ENCODE results near the gene CLVS2. TPM values are rescaled to one million over a fixed set of nuclear protein-coding genes. Genes with fewer than 3 reads are reported as not detected.

CLVS2 gene
- total and polyA plus RNA-seq, 2 experiments from 2014 or later: 0.08 to 0.66 TPM

DNA sequence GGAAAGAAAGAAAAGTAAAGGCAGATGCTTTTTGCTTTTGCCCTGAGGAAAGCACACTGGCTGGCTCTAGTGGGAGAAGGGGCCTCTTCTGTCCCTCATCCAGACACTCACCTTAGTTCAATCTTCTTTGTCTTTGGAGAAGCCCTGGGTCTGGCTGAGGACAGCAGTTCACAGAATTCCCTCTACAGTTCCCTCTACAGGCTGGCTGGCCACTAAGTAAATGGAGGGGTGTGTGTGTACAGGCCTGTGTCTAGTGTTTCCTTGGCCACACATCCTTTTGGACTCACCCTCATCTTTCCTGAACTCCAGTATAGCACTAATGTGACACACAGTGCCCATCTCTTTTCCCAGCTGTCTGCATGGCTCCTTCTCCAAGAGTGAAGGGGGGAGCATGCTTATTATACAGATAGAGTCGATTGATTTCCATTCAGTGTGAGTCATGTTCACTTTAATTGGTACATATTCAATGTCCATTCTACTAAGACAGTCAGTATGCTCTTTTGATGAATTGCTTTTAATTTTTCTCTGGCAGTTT is 26.0 kb upstream of the CLVS2 start:
- DNase-seq (ENCODE audit: low spot score): peak; percentile 25
- no peak overlapping the region; the same call in 1 of the 2 replicates for H3K27ac Mint-ChIP-seq
- no peak overlapping the region for H2AFZ ChIP-seq
- TF ChIP-seq, protein P1, sequence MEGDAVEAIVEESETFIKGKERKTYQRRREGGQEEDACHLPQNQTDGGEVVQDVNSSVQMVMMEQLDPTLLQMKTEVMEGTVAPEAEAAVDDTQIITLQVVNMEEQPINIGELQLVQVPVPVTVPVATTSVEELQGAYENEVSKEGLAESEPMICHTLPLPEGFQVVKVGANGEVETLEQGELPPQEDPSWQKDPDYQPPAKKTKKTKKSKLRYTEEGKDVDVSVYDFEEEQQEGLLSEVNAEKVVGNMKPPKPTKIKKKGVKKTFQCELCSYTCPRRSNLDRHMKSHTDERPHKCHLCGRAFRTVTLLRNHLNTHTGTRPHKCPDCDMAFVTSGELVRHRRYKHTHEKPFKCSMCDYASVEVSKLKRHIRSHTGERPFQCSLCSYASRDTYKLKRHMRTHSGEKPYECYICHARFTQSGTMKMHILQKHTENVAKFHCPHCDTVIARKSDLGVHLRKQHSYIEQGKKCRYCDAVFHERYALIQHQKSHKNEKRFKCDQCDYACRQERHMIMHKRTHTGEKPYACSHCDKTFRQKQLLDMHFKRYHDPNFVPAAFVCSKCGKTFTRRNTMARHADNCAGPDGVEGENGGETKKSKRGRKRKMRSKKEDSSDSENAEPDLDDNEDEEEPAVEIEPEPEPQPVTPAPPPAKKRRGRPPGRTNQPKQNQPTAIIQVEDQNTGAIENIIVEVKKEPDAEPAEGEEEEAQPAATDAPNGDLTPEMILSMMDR (conservative IDR thresholded peaks at IDR 0.05; ENCODE audit: low read depth in 2 of 2): peak; percentile 22 to 34; a peak in 2 of 4 replicates
- TF ChIP-seq CREB1 (CRISPR knock-in tag; IDR thresholded peaks at IDR 0.05; ENCODE audit: low read depth) (no peak), POLR2AphosphoS5 (IDR thresholded peaks at IDR 0.05; ENCODE audit: low read depth) (no peak), REST (IDR thresholded peaks at IDR 0.05; ENCODE audit: unreplicated experiment) (no peak)
- H3K4me3 Mint-ChIP-seq: no peak overlapping the region
- no peaks in the 10 kb centered on the region for H3K9me2 ChIP-seq (ENCODE audit: insufficient read depth)
- no peaks in the 10 kb centered on the region for H3F3A ChIP-seq (replicated peaks; ENCODE audit: low read depth)
- no peaks in the 10 kb centered on the region for H3K27me3 Mint-ChIP-seq (ENCODE audit: insufficient read depth, low read depth, poor library complexity)
- no peaks in the 10 kb centered on the region for H3K36me3 ChIP-seq (ENCODE audit: insufficient read depth)
- ATAC-seq: peak; percentile 84
- no peaks in the 10 kb centered on the region for H4K20me1 ChIP-seq (replicated peaks; ENCODE audit: insufficient read depth)
- H3K4me2 ChIP-seq: no peak overlapping the region
- H3K27me3 ChIP-seq (ENCODE audit: insufficient read depth): no peaks in the 10 kb centered on the region
- no peaks in the 10 kb centered on the region for H3K9me3 Mint-ChIP-seq
- H3K27ac ChIP-seq (ENCODE audit: low read depth): no peak overlapping the region
- H3K4me3 ChIP-seq: no peak overlapping the region
- H3K4me1 ChIP-seq (ENCODE audit: insufficient read depth): no peaks in the 10 kb centered on the region
- no peaks in the 10 kb centered on the region for H3K36me3 Mint-ChIP-seq (ENCODE audit: low read depth)
- H3K4me1 Mint-ChIP-seq: peaks cover 2% of the 10 kb centered on the region; the same call in 1 of the 3 replicates
- no peaks in the 10 kb centered on the region for H3K79me2 ChIP-seq (replicated peaks; ENCODE audit: insufficient read depth)

GRCh38 chr6:122977180-122977579 is 18.9 kb upstream of the CLVS2 start:
- H3K4me1 Mint-ChIP-seq: no peaks in the 10 kb centered on the region
- no peaks in the 10 kb centered on the region for H3F3A ChIP-seq (replicated peaks; ENCODE audit: low read depth)
- no peak overlapping the region for H3K4me3 ChIP-seq
- no peak overlapping the region; the same call in 1 of the 2 replicates for H3K27ac Mint-ChIP-seq
- no peaks in the 10 kb centered on the region for H3K27me3 Mint-ChIP-seq (ENCODE audit: insufficient read depth, low read depth, poor library complexity)
- H3K27me3 ChIP-seq (ENCODE audit: insufficient read depth): no peaks in the 10 kb centered on the region
- no peaks in the 10 kb centered on the region for H3K9me3 Mint-ChIP-seq
- no peaks in the 10 kb centered on the region for H3K4me1 ChIP-seq (ENCODE audit: insufficient read depth)
- ATAC-seq: no peak
- no peak overlapping the region for H3K4me2 ChIP-seq
- H3K79me2 ChIP-seq (replicated peaks; ENCODE audit: insufficient read depth): no peaks in the 10 kb centered on the region
- no peak for DNase-seq (ENCODE audit: low spot score)
- H4K20me1 ChIP-seq (replicated peaks; ENCODE audit: insufficient read depth): no peaks in the 10 kb centered on the region
- H2AFZ ChIP-seq: no peak overlapping the region
- no peaks in the 10 kb centered on the region for H3K36me3 Mint-ChIP-seq (ENCODE audit: low read depth)
- no peaks in the 10 kb centered on the region for H3K36me3 ChIP-seq (ENCODE audit: insufficient read depth)
- H3K27ac ChIP-seq (ENCODE audit: low read depth): no peak overlapping the region
- H3K9me2 ChIP-seq (ENCODE audit: insufficient read depth): no peaks in the 10 kb centered on the region
- H3K4me3 Mint-ChIP-seq: no peak overlapping the region
- TF ChIP-seq EZH2 (IDR thresholded peaks at IDR 0.05; ENCODE audit: low read depth, unreplicated experiment) (no peak), POLR2AphosphoS5 (IDR thresholded peaks at IDR 0.05; ENCODE audit: low read depth) (no peak), EZH2phosphoT487 (IDR thresholded peaks at IDR 0.05; ENCODE audit: unreplicated experiment) (no peak), JUNB (IDR thresholded peaks at IDR 0.05; ENCODE audit: unreplicated experiment) (no peak), NANOG (IDR thresholded peaks at IDR 0.05; ENCODE audit: borderline replicate concordance) (no peak), ZNF114 (CRISPR knock-in tag; IDR thresholded peaks at IDR 0.05) (no peak), CREB1 (CRISPR knock-in tag; IDR thresholded peaks at IDR 0.05; ENCODE audit: low read depth) (no peak), REST (IDR thresholded peaks at IDR 0.05; ENCODE audit: unreplicated experiment) (no peak), ZNF331 (CRISPR knock-in tag; IDR thresholded peaks at IDR 0.05; ENCODE audit: low read depth) (no peak)
- TF ChIP-seq, protein P1 (conservative IDR thresholded peaks at IDR 0.05; ENCODE audit: low read depth in 2 of 2): no peak
- TF ChIP-seq, protein P2, sequence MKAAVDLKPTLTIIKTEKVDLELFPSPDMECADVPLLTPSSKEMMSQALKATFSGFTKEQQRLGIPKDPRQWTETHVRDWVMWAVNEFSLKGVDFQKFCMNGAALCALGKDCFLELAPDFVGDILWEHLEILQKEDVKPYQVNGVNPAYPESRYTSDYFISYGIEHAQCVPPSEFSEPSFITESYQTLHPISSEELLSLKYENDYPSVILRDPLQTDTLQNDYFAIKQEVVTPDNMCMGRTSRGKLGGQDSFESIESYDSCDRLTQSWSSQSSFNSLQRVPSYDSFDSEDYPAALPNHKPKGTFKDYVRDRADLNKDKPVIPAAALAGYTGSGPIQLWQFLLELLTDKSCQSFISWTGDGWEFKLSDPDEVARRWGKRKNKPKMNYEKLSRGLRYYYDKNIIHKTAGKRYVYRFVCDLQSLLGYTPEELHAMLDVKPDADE (IDR thresholded peaks at IDR 0.05): no peak

Measured in GM23338 (cell line).